H1 (cell line): ENCODE measurements around the gene ADTRP. TPM values are rescaled to one million over a fixed set of nuclear protein-coding genes. Genes with fewer than 3 reads are reported as not detected.

Experiments
- CTCF ChIA-PET: fragments of 300-600 bp; sonication (Branson Sonifier 250); formaldehyde crosslinking; loops from one replicate; lab custom pipeline; 2021; ENCODE audit not compliant: partially characterized antibody; lab: Charles Lee
- POLR2A ChIA-PET: fragments of 300-600 bp; sonication (Branson Sonifier 250); formaldehyde crosslinking; loops from one replicate; lab custom pipeline; 2021; ENCODE audit warnings: inconsistent platforms; ENCODE audit not compliant: partially characterized antibody; lab: Charles Lee
- DNase-seq, 2 experiments: peaks; one replicate each; pipeline versions ENCODE4 v3.0.0 to v3.0.0-alpha.2; 2010 to 2022; ENCODE audit warnings: low spot score in 2 of 2, low read depth in 1 of 2, mixed read lengths in 1 of 2
- FAIRE-seq: peaks from 2 replicates; lab custom pipeline; 2011; peaks lifted over from hg19 to GRCh38; lab: Jason Lieb, UNC
- H2AFZ ChIP-seq: 2 replicates; pipeline ENCODE4 v1.8.1; 2012; ENCODE audit warnings: low read length, inconsistent platforms
- H2AK5ac ChIP-seq: 2 replicates; pipeline ENCODE4 v1.6.1; 2013; ENCODE audit warnings: low read depth, low read length
- H2BK120ac ChIP-seq: replicated peaks from 2 replicates; pipeline ENCODE3; 2013; ENCODE audit warnings: low read depth, low read length, inconsistent platforms
- H2BK12ac ChIP-seq: 2 replicates; pipeline ENCODE4 v1.6.1; 2013; ENCODE audit warnings: low read depth, low read length
- H2BK15ac ChIP-seq: 2 replicates; pipeline ENCODE4 v1.6.1; 2013; ENCODE audit warnings: low read length
- H2BK20ac ChIP-seq: 2 replicates; pipeline ENCODE4 v1.6.1; 2013; ENCODE audit warnings: low read length
- H2BK5ac ChIP-seq: 2 replicates; pipeline ENCODE4 v1.6.1; 2013; ENCODE audit warnings: low read depth, low read length
- H3K14ac ChIP-seq: 2 replicates; pipeline ENCODE4 v1.6.1; 2013; ENCODE audit warnings: inconsistent platforms; ENCODE audit not compliant: insufficient read length
- H3K18ac ChIP-seq: 2 replicates; pipeline ENCODE4 v1.6.1; 2013; ENCODE audit warnings: low read length; ENCODE audit errors: extremely low read depth
- H3K23ac ChIP-seq: 2 replicates; pipeline ENCODE4 v1.6.1; 2013; ENCODE audit warnings: inconsistent platforms; ENCODE audit not compliant: insufficient read length
- H3K23me2 ChIP-seq: 2 replicates; pipeline ENCODE4 v1.6.1; 2013; ENCODE audit warnings: low read depth, low read length
- H3K27ac ChIP-seq: 2 replicates; pipeline ENCODE4 v1.6.1; 2011; ENCODE audit warnings: low read depth, low read length, inconsistent platforms
- H3K27me3 ChIP-seq, 4 experiments: replicated peaks in 1 of 4; 1 replicate in 1 of 4; 2 replicates in 3 of 4; pipeline versions ENCODE4 v1.6.1 to v1.8.1; 2011 to 2013; ENCODE audit warnings: low read length in 3 of 4, mild to moderate bottlenecking in 3 of 4, inconsistent platforms in 2 of 4, mixed read lengths in 2 of 4, moderate library complexity in 1 of 4; ENCODE audit not compliant: control insufficient read depth in 3 of 4, insufficient read depth in 3 of 4; ENCODE audit errors: extremely low read depth in 1 of 4
- H3K36me3 ChIP-seq, 4 experiments: 2 replicates each; pipeline versions ENCODE4 v1.6.1 to v1.8.1; 2011 to 2013; ENCODE audit warnings: mild to moderate bottlenecking in 4 of 4, low read length in 3 of 4, moderate library complexity in 2 of 4, control low read depth in 1 of 4, inconsistent platforms in 1 of 4; ENCODE audit not compliant: insufficient read depth in 4 of 4, control insufficient read depth in 2 of 4
- H3K4ac ChIP-seq: replicated peaks from 2 replicates; pipeline ENCODE3; 2013; ENCODE audit warnings: low read length, low read depth, mixed read lengths, inconsistent platforms; ENCODE audit not compliant: insufficient read length
- H3K4me1 ChIP-seq, 4 experiments: replicated peaks in 1 of 4; 1 replicate in 1 of 4; 2 replicates in 3 of 4; pipeline versions ENCODE4 v1.6.1 to v1.8.1; 2011 to 2013; ENCODE audit warnings: low read length in 3 of 4, inconsistent platforms in 2 of 4, mixed read lengths in 1 of 4; ENCODE audit not compliant: insufficient read depth in 4 of 4, control insufficient read depth in 3 of 4
- H3K4me2 ChIP-seq, 2 experiments: 2 replicates each; pipeline versions ENCODE4 v1.6.1 to v1.8.1; 2011 to 2013; ENCODE audit warnings: low read depth in 2 of 2, low read length in 2 of 2, control low read depth in 1 of 2, inconsistent platforms in 1 of 2, mild to moderate bottlenecking in 1 of 2; ENCODE audit not compliant: insufficient read depth in 1 of 2
- H3K4me3 ChIP-seq, 4 experiments: fragments of 200-600, 300-600 bp in 1 of 4; sonication (generic), shearing (Covaris generic), sonication (Bioruptor Twin) in 1 of 4; 2 replicates each; pipeline versions ENCODE4 v1.5.1 to v1.8.1; 2011 to 2016; ENCODE audit warnings: low read length in 4 of 4, low read depth in 3 of 4, control low read depth in 2 of 4, inconsistent platforms in 2 of 4, mild to moderate bottlenecking in 2 of 4, mixed read lengths in 1 of 4, moderate library complexity in 1 of 4; ENCODE audit not compliant: insufficient read depth in 2 of 4; ENCODE audit errors: extremely low read depth in 1 of 4
- H3K56ac ChIP-seq: replicated peaks from 2 replicates; pipeline ENCODE3; 2013; ENCODE audit warnings: low read depth, mild to moderate bottlenecking, mixed read lengths, low read length, inconsistent platforms; ENCODE audit not compliant: insufficient read length
- H3K79me1 ChIP-seq: 2 replicates; pipeline ENCODE4 v1.6.1; 2013; ENCODE audit warnings: low read depth, low read length, control low read depth
- H3K79me2 ChIP-seq, 2 experiments: 2 replicates each; pipeline versions ENCODE4 v1.6.1 to v1.8.1; 2012 to 2013; ENCODE audit warnings: low read length in 2 of 2, mild to moderate bottlenecking in 2 of 2, inconsistent platforms in 1 of 2; ENCODE audit not compliant: insufficient read depth in 2 of 2, control insufficient read depth in 1 of 2
- H3K9ac ChIP-seq, 4 experiments: replicated peaks in 1 of 4; 1 replicate in 1 of 4; 2 replicates in 3 of 4; pipeline versions ENCODE4 v1.6.1 to v1.8.1; 2011 to 2013; ENCODE audit warnings: low read depth in 3 of 4, low read length in 3 of 4, control low read depth in 2 of 4, mild to moderate bottlenecking in 2 of 4, moderate library complexity in 2 of 4, inconsistent platforms in 1 of 4; ENCODE audit errors: extremely low read depth in 1 of 4
- H3K9me3 ChIP-seq, 2 experiments: 2 replicates each; pipeline versions ENCODE4 v1.6.1 to v1.8.1; 2012 to 2013; ENCODE audit warnings: mild to moderate bottlenecking in 2 of 2, moderate library complexity in 2 of 2, control low read depth in 1 of 2, inconsistent platforms in 1 of 2, low read depth in 1 of 2, low read length in 1 of 2, mixed read lengths in 1 of 2; ENCODE audit not compliant: insufficient read depth in 2 of 2
- H4K20me1 ChIP-seq, 2 experiments: replicated peaks in 1 of 2; 2 replicates each; pipeline versions ENCODE3 to v1.8.1; 2011 to 2013; ENCODE audit warnings: inconsistent platforms in 2 of 2, low read length in 2 of 2, mild to moderate bottlenecking in 1 of 2; ENCODE audit not compliant: insufficient read depth in 2 of 2, control insufficient read depth in 1 of 2
- H4K5ac ChIP-seq: 2 replicates; pipeline ENCODE4 v1.6.1; 2013; ENCODE audit warnings: low read length, low read depth, mixed read lengths, inconsistent platforms; ENCODE audit not compliant: insufficient read length
- H4K8ac ChIP-seq: 2 replicates; pipeline ENCODE4 v1.8.0; 2013; ENCODE audit warnings: mild to moderate bottlenecking, moderate library complexity, low read length, inconsistent platforms; ENCODE audit not compliant: insufficient read depth; ENCODE audit errors: extremely low read depth
- H4K91ac ChIP-seq: replicated peaks from 2 replicates; pipeline ENCODE3; 2013; ENCODE audit warnings: low read length, mixed read lengths, inconsistent platforms; ENCODE audit not compliant: insufficient read length
- KDM5A ChIP-seq: fragments of 200-600 bp; IDR thresholded peaks from 2 replicates; pipeline ENCODE4 v1.7.1; 2012; ENCODE audit warnings: mild to moderate bottlenecking, low read length, inconsistent platforms, mixed read lengths
- WGBS, 2 experiments: shearing (Covaris generic) in 1 of 2; methylation state at CpG; one replicate each; pipeline versions ENCODE4 v1.1.6 to v1.1.7; 2013 to 2015; ENCODE audit warnings: low lambda C conversion rate in 2 of 2, mixed read lengths in 2 of 2, inconsistent platforms in 1 of 2, low coverage in 1 of 2, missing lambda C conversion rate in 1 of 2; ENCODE audit not compliant: insufficient replicate concordance in 2 of 2, insufficient coverage in 1 of 2, insufficient read length in 1 of 2; ENCODE audit errors: extremely low coverage in 1 of 2, missing lambda C conversion rate in 1 of 2; 5-methylcytosine and 5-hydroxymethylcytosine counted together
- polyA plus RNA-seq, 7 experiments: library from polyadenylated mRNA; depleted of rRNA in 3 of 7; stranded (reverse) in 5 of 7; unstranded in 2 of 7; fragments of >200 nt in 5 of 7; fragments of 200-250 nt in 2 of 7; gene quantifications; 1 replicate in 5 of 7; 2 replicates in 1 of 7; 4 replicates in 1 of 7; pipeline versions ENCODE4 v1.2.1 to v1.2.3, GENCODE V29; 2011 to 2013; ENCODE audit warnings: missing spikeins in 2 of 7, mixed read lengths in 2 of 7
- total RNA-seq: library from RNA; stranded (reverse); fragmentation: NEBNext Ultra II Directional; extraction: Animal tissue kit (Norgen Biotek cat#: 25700); gene quantifications from 2 replicates; pipeline ENCODE4 v1.2.1, GENCODE V29; 2021

ADTRP gene
- total and polyA plus RNA-seq, 2 of the 8 experiments (the other 6 are each of a cell fraction or from before 2014, with no cell fraction given), result 0.08 to 0.45 TPM

- H2BK20ac ChIP-seq, result no peak overlapping the region
- DNase-seq (no peak), FAIRE-seq (no peak)
- whole genome bisulfite sequencing, 2 experiments, result 93% methylated on average over 2 of the region's 3 CpGs; no CpG with 5 or more reads in 1 of the 2 experiments
- H3K4me2 ChIP-seq, result no peak overlapping the region
- no peak overlapping the region for H3K18ac ChIP-seq
- H3K27me3 ChIP-seq, result no peaks in the 10 kb centered on the region; a peak in 1 of 7 replicates
- H4K8ac ChIP-seq, result no peak overlapping the region
- no peak overlapping the region for H3K14ac ChIP-seq
- no peaks in the 10 kb centered on the region for H3K79me2 ChIP-seq
- H2AK5ac ChIP-seq, result no peak overlapping the region
- H3K56ac ChIP-seq, result no peak overlapping the region
- H3K27ac ChIP-seq, result no peak overlapping the region
- H3K4me3 ChIP-seq, result no peak overlapping the region
- no peak overlapping the region for H3K4ac ChIP-seq
- no peak overlapping the region for H4K91ac ChIP-seq
- no peaks in the 10 kb centered on the region for H3K79me1 ChIP-seq
- no peak overlapping the region for H4K5ac ChIP-seq
- no peaks in the 10 kb centered on the region for H3K4me1 ChIP-seq
- no peak overlapping the region for H3K23ac ChIP-seq
- H2BK12ac ChIP-seq, result no peak overlapping the region
- H2BK5ac ChIP-seq, result no peak overlapping the region
- no peaks in the 10 kb centered on the region for H3K23me2 ChIP-seq
- no peak overlapping the region for H3K9ac ChIP-seq
- H3K36me3 ChIP-seq, result no peaks in the 10 kb centered on the region
- H2AFZ ChIP-seq, result no peak overlapping the region
- no peak overlapping the region for H2BK120ac ChIP-seq
- ChIA-PET POLR2A (no interaction called here), CTCF (no interaction called here)
- no peaks in the 10 kb centered on the region for H3K9me3 ChIP-seq
- H2BK15ac ChIP-seq, result no peak overlapping the region
- TF ChIP-seq KDM5A, result no peak
- no peaks in the 10 kb centered on the region for H4K20me1 ChIP-seq
Measured at GRCh38 chr6:11727346-11727997, 51.1 kb downstream of the ADTRP start.
